ENCODE results near the gene SLC16A1.
"Not testable (repeated sequence)": the region's sequence is repeated elsewhere in the genome, so short reads cannot be mapped to it uniquely, and the experiment has no call there.

SLC16A1 gene, protein sequence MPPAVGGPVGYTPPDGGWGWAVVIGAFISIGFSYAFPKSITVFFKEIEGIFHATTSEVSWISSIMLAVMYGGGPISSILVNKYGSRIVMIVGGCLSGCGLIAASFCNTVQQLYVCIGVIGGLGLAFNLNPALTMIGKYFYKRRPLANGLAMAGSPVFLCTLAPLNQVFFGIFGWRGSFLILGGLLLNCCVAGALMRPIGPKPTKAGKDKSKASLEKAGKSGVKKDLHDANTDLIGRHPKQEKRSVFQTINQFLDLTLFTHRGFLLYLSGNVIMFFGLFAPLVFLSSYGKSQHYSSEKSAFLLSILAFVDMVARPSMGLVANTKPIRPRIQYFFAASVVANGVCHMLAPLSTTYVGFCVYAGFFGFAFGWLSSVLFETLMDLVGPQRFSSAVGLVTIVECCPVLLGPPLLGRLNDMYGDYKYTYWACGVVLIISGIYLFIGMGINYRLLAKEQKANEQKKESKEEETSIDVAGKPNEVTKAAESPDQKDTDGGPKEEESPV

DNA sequence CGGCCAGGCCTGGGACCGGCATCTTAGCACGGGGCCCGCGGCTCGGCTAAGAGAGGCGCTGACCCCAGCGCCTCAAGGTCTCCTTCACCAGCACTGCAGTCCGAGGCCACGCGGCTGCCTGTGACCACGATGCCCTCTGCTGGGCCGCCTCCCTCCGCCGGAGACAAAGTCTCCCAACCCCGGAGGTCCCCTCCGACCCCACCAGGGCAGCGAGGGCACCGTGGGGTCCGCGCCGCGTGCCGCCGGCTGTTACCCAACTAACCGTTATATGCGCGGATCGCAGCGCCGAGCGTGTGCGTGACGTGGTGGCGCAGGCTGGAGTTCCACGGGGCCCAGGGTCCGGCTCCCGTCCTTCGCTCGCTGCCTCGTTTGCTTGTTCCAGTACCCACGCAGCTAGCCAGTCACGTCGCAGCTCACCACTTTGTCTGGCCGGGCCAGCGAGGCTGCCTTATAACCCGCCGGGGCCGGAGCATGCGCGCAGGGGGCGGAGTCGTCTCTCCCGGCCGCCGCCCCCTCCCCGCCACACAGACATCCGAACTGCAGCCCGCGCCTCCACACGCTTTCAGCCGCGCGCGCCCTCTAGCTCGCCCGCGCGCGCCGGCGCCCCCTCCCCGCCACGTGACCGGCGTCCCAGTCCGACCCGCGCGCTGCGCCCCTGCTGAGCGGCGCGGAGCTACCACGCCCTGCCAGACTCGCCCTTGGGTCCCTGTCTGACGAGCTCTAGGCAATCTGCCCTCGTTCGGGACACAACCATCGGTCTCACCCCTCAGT lies at the start of gene SLC16A1:
SLC16A1 (minus strand) TSS at position 424 of the 771 bp plus-strand sequence. CDS start 26,888 bp downstream, outside the sequence.
- DNase-seq: peak; percentile 89

DNA sequence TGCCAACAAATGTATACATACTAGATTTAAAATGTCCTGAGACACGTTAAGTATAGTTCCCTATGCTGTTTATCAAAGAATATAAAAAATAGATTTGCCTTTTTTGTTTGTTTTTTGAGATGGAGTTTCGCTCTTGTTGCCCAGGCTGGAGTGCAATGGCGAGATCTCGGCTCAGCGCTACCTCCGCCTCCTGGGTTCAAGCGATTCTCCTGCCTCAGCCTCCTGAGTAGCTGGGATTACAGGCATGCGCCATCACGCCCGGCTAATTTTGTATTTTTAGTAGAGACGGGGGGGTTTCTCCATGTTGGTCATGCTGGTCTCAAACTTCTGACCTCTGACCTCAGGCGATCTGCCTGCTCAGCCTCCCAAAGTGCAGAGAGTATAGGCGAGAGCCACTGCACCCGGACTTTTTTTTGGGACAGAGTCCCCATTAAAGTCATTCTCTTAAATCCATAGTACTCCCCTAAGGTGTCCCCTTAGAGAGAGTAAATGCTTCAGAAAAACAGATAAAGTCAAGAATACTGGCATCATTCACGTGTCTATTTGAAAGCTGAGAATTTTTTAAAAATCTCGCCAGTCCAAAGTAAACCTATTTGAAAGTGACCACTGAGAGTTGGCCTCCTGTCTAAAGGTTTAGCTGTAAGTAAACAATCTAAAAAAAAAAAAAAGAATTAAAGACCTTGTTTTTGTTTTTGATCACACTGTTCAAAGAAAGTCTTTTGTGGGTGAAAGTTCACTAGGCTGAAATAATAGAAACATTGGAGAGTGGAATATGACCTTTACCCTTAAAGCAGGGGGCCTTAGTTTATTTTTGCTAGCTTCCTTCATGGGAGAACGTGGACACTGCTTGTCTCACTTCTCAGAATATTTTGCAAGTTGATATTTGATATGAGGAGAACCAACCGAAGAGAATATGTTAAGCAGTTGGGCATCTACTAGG lies 48.0 kb upstream of the SLC16A1 start:
- no peak for DNase-seq

- DNase-seq: no peak
Measured at GRCh38 chr1:113002297-113002696, 46.3 kb upstream of the SLC16A1 start.

DNA sequence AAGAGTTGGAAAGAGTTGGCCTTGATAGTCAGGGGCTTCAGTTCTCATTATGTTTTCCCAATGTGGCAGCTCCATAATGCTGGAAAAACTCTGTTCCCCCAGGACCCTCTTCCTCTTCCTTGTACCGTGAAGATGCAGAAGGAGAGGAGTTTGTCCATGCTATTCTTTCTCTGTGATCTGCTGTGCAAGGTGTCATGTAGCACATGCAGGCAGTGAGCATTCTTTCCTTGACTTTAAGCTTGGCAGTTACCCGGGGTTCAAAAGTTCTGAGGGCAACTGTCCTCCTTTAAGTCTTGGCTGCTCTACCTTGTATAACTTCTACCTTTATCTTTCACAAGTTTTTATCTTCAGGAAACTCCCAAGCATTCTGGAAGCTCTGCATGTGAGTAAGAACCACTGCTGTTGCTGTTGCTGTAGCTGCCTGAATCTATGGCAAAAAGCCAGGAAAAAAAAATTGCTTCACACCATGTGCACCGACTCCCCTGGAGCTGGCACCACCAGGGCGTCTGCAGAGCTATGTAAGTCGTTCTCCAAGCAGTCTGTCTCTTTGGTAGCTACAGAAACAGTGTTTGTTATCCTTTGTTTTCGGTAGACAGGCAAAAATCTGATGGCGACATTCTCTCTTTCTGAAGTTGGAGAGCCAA lies 42.7 kb upstream of the SLC16A1 start:
- DNase-seq: peak; percentile 5

- DNase-seq: no peak
Measured at GRCh38 chr1:112997781-112998180, 41.8 kb upstream of the SLC16A1 start.

GRCh38 chr1:112995890-112996289 lies 39.9 kb upstream of the SLC16A1 start:
- DNase-seq: no peak

DNA sequence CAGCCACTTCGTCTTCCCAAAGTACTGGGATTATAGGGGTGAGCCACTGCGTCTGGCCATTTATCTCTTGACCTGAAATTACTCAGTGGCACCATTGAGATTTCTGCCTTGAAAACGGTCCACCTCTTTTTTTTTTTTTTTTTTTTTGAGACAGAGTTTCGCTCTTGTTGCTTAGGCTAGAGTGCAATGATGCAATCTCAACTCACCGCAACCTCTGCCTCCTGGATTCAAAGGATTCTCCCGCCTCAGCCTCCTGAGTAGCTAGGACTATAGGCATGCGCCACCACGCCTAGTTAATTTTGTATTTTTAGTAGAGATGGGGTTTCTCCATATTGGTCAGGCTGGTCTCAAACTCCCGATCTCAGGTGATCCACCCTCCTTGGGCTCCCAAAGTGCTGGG lies 39.0 kb upstream of the SLC16A1 start:
- DNase-seq: not testable (repeated sequence)

DNA sequence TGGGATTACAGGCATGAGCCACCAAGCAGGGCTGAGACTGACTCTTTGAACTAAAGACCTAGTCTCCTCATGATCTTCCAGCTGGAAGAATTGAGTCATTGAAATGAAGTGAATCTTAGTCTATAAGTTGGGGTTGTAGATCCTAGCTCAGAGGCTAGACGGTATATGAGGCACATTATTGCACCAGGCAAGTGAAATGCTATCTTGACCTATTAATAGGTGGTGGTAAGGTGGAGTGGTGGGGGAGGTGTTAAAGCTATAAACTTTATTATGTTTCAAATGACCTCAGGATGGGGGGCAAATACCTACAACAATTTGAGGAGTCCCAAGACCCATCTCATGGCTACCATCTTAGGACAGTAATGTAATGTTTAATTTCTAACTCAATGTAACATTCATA lies 36.8 kb upstream of the SLC16A1 start:
- DNase-seq: no peak

GRCh38 chr1:112991402-112992120 lies 35.6 kb upstream of the SLC16A1 start:
- no peak for DNase-seq

GRCh38 chr1:112990271-112990670 lies 34.3 kb upstream of the SLC16A1 start:
- DNase-seq: no peak

DNA sequence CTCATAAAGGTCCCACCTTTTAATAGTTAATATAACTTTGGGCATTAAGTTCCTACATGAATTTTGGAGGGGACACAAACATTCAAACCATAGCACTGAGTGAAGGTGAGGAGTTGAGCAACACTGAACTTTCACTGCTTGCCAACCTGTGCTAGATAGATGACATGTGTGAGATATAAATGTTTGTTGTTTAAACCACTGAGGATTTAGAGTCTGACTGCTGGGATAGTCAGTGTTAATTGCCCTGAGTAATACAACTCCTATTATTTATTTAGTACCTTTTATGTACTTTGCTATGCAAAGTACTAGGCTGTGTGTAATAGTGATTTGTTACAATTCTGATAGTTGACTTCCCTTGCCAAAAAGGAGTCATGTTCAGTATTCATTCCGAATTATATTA lies 32.4 kb upstream of the SLC16A1 start:
- DNase-seq: no peak

DNA sequence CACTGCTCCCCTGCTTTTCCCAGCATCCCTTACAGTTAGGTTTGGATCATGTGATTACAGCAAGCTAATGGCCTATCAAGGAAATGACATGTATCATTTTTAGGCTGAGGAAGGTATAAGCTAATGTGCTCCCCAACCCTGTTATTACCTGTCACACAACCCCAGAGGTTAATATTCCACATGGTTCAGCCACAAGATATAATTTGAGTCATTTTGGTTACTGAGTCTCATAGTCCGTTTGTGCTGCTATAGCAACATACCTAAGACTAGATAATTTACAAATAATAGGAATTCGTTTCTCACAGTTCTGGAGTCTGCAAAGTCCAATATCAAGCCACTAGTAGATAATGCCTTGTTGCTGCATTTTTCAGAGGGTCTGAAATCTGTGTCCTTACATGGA lies 29.1 kb upstream of the SLC16A1 start:
- no peak for DNase-seq

DNA sequence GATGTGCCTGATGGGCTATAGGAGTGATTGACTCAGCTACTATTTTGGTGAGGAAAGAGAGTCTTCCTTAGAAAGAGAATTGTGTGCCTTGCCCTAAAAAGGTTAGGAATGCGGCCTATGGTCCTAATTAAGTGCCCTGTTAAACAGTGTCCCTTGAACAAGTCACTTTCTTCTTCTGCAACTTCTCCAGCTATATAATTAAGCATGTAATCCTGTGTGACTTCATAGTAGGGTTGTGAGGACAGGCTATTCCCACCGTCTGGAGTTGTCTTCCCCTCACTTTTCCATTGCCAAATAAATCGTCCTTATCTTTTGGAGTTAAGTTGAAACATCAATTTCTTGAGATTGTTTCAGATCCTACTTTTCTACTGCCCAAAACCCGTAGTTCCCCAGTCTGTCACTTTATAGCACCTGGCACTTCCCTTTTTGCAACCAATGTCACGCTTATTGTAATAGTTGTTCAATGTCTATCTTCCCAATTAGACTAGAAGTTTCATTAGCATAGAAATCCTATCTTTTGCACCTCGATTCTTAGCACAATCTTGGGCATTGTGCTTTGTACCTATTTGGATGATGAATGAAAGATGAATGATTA lies 27.6 kb upstream of the SLC16A1 start:
- DNase-seq: no peak

- no peak for DNase-seq
Measured at GRCh38 chr1:112982853-112983536, 27.0 kb upstream of the SLC16A1 start.

GRCh38 chr1:112982328-112982727 lies 26.3 kb upstream of the SLC16A1 start:
- no peak for DNase-seq

GRCh38 chr1:112981834-112982233 lies 25.8 kb upstream of the SLC16A1 start:
- not testable (repeated sequence) for DNase-seq

DNA sequence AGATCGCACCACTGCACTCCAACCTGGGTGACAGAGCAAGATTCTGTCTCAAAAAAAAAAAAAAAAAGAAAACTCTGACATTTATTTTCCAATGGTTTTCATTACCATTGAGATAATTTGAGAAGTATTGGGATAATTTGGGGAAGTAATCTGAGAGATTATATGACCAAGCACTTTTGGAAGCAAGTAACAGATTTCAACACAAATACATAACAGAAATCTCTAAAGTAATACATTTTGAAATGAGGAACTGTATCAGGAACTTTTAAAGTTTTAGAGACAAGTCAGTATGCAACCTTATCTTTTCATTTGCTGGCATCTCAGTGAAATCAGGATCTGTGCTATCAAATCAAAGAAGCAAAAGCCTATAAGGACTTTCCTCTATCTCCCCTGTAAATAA lies 25.4 kb upstream of the SLC16A1 start:
- DNase-seq: no peak

DNA sequence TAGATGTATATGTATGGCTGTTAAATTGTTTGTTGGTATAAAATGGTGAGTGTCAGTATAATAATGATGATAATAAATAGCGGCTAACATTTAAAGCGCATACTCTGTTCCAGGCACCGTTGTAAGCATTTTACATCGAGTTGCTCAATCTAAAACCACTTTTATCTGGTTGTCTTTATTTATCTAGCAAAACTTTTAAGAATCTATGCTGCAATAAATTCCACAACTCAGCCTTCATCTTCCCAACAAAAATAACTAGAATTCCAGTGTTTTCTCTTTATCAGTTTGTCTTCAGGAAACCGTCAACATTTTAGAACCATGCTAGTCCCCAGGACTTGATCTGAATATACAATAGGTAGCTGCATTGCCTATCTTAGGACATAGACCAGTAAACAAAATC lies 19.3 kb upstream of the SLC16A1 start:
- no peak for DNase-seq

- no peak for DNase-seq
Measured at GRCh38 chr1:112974646-112975045, 18.6 kb upstream of the SLC16A1 start.

GRCh38 chr1:112973788-112974187 lies 17.8 kb upstream of the SLC16A1 start:
- DNase-seq: no peak

DNA sequence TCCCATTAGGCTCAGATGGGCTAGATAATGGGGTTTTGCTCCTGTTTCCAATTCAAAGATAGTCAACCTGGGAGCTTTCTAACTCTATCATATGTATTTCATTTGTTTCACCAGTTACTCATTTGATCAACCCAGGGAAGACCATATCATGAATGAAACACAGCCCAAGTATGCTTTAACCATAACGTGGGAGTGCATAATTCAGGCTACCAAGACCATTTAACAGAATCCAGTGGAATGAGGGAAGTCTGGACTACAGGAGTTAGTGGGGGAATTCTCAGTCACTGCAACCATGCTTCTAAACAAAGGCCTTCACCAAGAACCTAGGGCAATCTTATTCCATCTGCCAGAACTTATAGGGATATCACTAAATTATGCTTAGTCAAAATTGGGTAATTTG lies 15.0 kb upstream of the SLC16A1 start:
- no peak for DNase-seq

All from NCI-H1105 (cell line).